Measurements from ENCODE around the gene BROX.
"Not testable (repeated sequence)": the region's sequence is repeated elsewhere in the genome, so short reads cannot be mapped to it uniquely, and the experiment has no call there.

Gene BROX

DNA sequence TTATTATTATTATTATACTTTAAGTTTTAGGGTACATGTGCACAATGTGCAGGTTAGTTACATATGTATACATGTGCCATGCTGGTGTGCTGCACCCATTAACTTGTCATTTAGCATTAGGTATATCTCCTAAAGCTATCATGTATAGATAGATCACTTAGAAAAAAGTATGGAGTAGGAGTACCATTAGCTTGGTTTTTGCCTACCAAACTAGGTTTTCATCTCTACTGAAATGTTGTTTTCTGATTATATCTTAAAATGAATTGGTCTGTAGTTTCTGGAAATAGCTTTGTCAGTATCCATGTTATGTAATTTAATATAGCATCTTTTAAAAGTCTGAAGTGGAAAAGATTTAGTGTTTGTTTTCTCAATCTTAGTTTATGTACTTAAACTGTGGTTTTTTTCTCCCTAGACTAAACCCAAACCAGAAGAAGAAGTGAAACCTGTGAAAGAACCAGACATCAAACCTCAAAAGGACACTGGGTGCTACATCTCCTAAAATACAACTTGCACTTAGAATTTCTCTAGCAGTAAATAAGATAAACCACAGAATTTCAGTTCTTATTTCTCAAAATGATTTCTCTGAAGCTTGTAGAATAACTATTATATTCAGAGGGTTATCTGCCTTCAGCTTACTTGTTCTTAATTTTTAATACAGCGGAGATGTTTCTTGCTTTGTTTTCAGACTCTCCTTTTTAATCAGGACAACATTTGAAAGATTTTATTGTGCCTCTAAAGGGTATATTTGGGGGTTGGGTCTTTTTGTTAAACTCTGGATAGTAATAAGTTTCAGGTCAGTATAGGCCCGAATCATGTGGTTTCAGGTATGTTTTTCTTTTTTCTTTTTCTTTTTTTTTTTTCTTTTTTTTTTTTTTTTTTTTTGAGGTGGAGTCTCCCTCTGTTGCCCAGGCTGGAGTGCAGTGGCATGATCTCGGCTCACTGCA is 20.1 kb downstream of the BROX start:
- no peak for DNase-seq

GRCh38 chr1:222734740-222735139 is 22.4 kb downstream of the BROX start:
- DNase-seq = no peak

GRCh38 chr1:222736470-222736869 is 24.1 kb downstream of the BROX start:
- DNase-seq = no peak

DNA sequence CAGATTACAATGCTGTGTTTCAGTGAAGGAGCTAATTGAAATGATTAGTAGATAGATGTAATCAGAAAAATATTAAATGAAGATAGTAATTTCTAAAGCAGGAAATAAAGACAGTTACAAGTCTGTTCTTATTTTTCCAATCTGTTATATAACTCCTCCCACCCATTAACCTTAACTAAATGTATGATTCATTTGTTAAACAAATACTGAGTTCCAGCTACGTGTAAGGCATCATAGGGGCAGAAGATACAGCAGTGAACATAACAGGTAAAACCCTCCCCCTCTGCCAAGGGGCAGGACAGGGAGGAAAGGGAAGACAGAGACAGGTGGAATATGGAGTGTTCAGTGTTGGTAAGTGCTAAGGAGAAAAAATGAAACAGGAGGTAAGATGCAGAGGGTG is 24.6 kb downstream of the BROX start, which contains the start of gene FAM177B:
TSS of gene FAM177B (plus strand) at position 231 of the 400 bp plus-strand sequence. CDS start 9,344 bp downstream, outside the sequence.
- no peak for DNase-seq

- no peak for DNase-seq
Observed at GRCh38 chr1:222739465-222739864, 27.1 kb downstream of the BROX start.

- no peak for DNase-seq
Observed at GRCh38 chr1:222739929-222740328, 27.6 kb downstream of the BROX start.

DNA sequence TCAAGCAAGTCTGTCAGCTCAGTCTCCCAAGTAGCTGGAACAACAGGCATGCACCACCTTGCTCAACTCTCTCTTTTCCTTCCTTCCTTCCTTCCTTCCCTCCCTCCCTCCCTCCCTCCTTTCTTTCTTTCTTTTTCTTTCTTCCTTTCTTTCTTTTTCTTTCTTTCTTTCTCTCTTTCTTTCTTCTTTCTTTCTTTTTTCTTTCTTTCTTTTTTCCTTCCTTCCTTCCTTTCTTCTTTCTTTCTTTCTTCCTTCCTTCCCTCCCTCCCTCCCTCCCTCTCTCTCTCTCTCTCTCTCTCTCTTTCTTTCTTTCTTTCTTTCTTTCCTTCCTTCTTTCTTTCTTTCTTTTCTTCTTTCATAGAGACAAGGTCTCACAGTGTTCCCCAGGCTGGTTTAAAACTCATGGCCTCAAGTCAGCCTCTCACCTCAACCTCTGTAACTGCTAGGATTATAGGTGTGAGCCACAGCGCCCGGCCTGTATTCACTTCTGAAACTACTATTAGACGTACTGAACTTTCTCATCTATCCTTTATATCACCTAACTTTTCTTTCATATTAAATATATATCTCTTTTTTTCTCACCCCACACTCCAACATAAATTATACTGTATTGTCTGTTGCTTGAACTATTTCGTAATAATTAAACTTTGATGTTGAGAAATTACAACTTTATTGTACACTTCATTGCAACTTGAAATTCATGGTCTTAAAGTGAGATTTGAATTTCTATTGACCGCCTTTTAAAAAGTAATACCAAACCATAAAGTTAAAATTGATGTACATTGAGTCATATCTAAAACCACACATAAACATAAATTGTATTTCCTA is 29.5 kb downstream of the BROX start:
- DNase-seq = not testable (repeated sequence)

DNA sequence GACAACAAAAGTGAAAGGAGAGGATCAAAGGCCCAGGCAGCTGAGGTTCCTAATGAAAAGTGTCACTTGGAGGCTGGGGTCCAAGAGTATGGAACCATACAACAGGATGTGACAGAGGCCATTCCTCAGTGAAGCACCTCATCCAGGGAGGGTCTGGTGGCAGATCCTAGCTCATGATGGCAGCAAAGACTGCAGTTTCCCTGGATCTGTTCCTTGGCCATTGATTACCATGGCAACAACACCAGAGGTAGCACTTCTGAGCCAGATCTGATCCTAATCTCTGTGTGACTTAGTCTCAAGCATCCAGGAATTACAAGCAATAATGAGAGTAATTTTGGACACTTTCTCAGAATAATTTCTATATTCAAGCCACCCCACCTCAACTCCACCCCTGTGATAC is 37.6 kb downstream of the BROX start:
- no peak for DNase-seq

- no peak for DNase-seq
Observed at GRCh38 chr1:222750651-222751050, 38.3 kb downstream of the BROX start.

DNA sequence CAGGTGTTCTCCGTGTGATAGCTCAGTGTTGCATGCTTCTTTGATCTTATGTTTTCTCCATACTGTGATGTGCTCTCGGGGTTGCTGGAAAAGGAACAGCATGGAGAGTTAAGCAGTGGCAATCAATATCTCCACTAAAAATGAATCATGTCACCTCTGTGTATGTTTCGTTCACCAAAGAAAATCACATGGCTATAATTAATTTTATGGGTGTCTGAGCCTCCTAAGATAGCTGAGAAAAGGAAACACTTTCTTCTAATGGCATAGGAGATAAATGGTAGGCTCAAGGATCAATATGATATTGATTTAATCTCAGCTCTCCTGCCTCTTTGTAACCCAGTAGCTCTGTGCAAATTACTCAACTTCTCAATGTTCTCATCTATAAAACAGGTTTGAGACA is 38.9 kb downstream of the BROX start:
- DNase-seq = no peak

- DNase-seq = no peak
Observed at GRCh38 chr1:222754366-222755139, 42.2 kb downstream of the BROX start.

DNA sequence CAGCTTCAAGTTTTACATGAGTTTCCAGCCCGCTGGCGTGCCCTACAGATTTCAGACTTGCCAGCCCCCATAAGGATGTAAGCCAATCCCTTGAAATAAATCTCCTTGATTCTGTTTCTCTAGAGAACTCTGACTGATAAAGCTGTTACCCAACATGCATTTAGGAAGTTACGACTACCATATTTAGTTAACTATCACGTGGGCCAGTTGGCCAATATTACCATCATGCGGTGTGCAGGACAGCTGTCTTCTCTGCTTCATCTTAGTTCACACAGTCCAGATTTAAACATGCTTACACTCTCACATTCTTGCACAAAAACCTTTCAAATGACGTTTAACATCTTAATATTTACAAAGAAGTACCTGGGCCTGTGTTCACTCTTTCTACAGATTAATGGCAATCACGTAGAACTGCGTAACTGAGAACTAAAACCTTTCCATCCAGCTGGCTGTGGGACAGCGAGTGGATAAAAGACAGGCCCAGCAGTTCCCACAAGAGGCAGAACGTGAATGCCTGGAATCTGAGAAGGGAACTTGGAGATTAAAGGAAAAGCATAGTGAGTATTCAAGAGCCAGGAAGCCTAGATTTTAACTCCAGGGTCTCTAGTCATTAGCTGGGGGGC is 45.4 kb downstream of the BROX start:
- no peak for DNase-seq

DNA sequence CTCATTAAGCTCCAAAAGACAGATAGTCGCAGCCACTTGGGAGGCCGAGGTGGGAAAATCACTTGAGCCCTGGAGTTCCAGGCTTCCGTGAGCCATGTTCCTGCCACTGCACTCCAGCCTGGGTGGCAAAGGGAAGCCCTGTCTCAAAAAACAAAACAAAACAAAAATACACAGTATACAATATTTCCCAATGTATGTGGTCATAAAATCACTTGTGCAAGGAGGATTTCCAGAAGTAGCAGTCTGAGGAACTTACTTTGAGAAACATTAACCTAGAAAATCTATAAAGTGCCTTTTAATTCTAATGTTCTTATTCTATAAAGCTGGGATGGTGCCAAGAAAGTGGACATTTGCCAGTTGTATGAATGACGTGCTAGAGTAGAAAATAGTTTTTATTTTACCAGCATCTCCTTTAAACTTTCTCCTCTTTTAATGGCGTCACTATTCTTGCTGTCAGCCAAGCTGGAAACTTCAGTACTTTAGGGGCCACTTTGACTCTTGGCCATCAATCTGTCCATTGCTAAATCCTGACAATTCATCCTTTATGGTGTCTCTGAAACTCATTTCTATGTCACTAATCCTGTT is 47.2 kb downstream of the BROX start:
- no peak for DNase-seq

DNA sequence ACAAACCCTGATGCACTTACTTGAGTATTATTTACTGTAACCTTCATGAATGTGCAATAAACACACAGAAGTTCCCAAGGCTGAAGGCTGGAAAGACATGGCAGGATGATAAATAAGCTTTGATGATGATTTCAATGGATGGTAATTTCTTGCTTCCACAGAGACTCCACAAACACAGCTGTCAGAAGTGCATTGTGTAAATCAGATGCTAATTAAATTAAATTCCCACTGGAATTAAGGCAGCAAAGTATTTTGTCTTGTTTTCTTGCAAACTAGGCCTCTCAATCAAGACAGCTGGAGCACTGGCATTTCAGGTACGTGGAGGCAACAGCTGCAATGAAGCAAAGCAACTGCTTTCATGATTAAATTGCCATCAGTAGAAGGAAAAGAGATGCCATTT is 48.7 kb downstream of the BROX start:
- no peak for DNase-seq

- DNase-seq = not testable (repeated sequence)
Observed at GRCh38 chr1:222762178-222762577, 49.8 kb downstream of the BROX start.

- DNase-seq = no peak
Observed at GRCh38 chr1:222767152-222767571, 54.8 kb downstream of the BROX start.

DNA sequence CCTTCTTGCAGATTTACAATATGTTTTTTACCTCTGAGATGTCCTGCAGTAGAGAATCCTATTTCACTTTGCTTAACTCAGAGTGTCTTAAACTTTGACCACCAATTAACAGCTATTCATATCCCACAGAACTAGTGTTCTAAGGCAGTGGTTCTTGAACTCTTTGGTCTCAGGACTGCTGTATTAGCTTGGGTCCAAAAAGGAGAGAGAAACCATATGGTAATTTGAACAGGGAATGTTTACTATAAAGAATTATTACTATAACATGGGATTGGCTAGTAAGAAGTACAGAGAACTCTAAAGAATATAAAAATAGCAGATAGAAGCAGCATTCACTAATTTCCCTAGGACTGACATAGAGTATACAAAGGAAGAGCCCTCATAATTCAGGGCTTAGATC is 56.2 kb downstream of the BROX start:
- DNase-seq = no peak

GRCh38 chr1:222769181-222769580 is 56.8 kb downstream of the BROX start:
- no peak for DNase-seq

DNA sequence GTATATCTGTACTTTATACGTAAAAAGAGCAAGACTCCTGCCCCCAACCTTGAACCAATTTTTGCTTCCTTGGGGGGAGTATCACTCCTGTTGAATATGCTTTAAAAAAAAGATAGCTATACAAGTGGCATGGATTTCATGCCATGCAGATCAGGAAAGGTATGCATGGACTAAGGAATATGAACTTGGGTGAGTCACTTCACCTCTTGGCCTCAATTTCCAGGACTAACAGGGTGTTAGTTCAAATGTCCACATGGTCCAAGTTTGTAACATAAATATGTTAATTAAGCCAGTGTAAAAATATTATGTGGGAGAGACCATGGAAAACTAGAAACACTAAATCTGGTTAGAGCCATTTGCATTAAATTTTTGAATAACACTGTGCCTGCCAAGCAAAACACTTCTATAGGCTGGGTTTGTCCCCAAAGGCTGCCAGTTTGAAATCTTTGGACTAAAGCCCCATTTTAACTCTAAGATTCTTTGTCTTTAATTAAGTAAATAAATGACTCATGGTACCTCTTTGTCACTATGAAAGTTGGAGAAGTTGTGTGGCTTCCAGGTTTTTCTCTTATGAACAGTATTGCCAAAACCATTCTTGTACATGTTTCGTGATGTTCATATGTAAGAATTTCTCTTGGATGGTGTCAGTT is 57.7 kb downstream of the BROX start:
- no peak for DNase-seq

- peak; percentile 4 for DNase-seq
Observed at GRCh38 chr1:222772996-222773379, 60.6 kb downstream of the BROX start.

GRCh38 chr1:222777463-222777862 is 65.1 kb downstream of the BROX start:
- no peak for DNase-seq

DNA sequence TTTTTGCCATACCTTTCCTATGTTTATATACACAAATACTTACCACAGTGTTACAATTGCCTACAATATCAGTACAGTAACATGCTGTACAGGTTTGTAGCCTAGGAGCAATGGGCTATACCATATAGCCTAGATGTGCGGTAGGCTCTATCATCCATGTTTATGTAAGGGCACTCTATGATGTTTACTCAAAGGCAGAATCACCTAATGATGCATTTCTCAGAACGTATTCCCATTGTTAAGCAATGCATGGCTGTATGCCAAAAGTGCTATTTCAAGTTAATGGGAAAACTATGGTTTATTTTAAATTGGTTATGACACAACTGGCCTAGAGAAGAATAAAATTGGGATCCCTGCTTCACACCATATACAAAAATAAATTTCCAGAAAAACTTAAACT is 65.6 kb downstream of the BROX start:
- DNase-seq = no peak

All from CD4-positive, alpha-beta T cell treated with Interleukin-10 for 1 hour (primary cell).